Measurements from ENCODE around the gene MPV17L2. TPM values are rescaled to one million over a fixed set of nuclear protein-coding genes. Genes with fewer than 3 reads are reported as not detected.

The MPV17L2 gene
- polyA plus RNA-seq, 4 donors = 6.0 to 25.9 (median 17.2) TPM

GRCh38 chr19:18165794-18166544 lies 27.0 kb upstream of the MPV17L2 start:
- Histone ChIP-seq H3K9me3 (ENCODE audit: control insufficient read depth in 2 of 2, insufficient read depth in 1 of 2, low read depth in 1 of 2, low read length in 1 of 2) (peaks cover 0 to 2% of the 10 kb centered on the region in 2 donors), H3K4me1 (ENCODE audit: control insufficient read depth in 3 of 3, insufficient read depth in 2 of 3, low read depth in 1 of 3, low read length in 2 of 3) (peaks cover 0 to 6% (median 3%) of the 10 kb centered on the region in 3 donors), H3K4me3 (ENCODE audit: low read depth in 1 of 3, low read length in 3 of 3) (no peak overlapping the region), H3K27ac (ENCODE audit: low read depth in 1 of 3, low read length in 2 of 3) (peak overlapping the region in 1 of 3 donors; percentile 30), H3K27me3 (ENCODE audit: control insufficient read depth in 3 of 3, insufficient read depth in 3 of 3, low read length in 3 of 3) (no peaks in the 10 kb centered on the region), H3K36me3 (ENCODE audit: control insufficient read depth in 3 of 3, insufficient read depth in 2 of 3, low read depth in 1 of 3, low read length in 3 of 3) (peaks cover 10 to 95% (median 12%) of the 10 kb centered on the region in 3 donors)
- FAIRE-seq = no peak
- DNase-seq = peak in 1 of 2 donors; percentile 67
- WGBS, 3 donors = 83 to 90% (median 84%) methylated on average over 15 of the region's 15 CpGs

- FAIRE-seq (no peak), DNase-seq (no peak)
- 92 to 96% (median 95%) methylated on average over 21 of the region's 21 CpGs for WGBS, 3 donors
- peaks cover 0 to 2% of the 10 kb centered on the region in 2 donors for H3K9me3 ChIP-seq (ENCODE audit: control insufficient read depth in 2 of 2, insufficient read depth in 1 of 2, low read depth in 1 of 2, low read length in 1 of 2)
- H3K4me3 ChIP-seq (ENCODE audit: low read depth in 1 of 3, low read length in 3 of 3) = no peak overlapping the region
- peaks cover 9 to 99% (median 12%) of the 10 kb centered on the region in 3 donors for H3K36me3 ChIP-seq (ENCODE audit: control insufficient read depth in 3 of 3, insufficient read depth in 2 of 3, low read depth in 1 of 3, low read length in 3 of 3)
- no peaks in the 10 kb centered on the region for H3K27me3 ChIP-seq (ENCODE audit: control insufficient read depth in 3 of 3, insufficient read depth in 3 of 3, low read length in 3 of 3)
- H3K27ac ChIP-seq (ENCODE audit: low read depth in 1 of 3, low read length in 2 of 3) = no peak overlapping the region
- H3K4me1 ChIP-seq (ENCODE audit: control insufficient read depth in 3 of 3, insufficient read depth in 2 of 3, low read depth in 1 of 3, low read length in 2 of 3) = peaks cover 0 to 3% (median 0%) of the 10 kb centered on the region in 3 donors
Measured at GRCh38 chr19:18167011-18167410, 26.0 kb upstream of the MPV17L2 start.

GRCh38 chr19:18167975-18168645 lies 24.9 kb upstream of the MPV17L2 start:
- Histone ChIP-seq H3K4me3 (ENCODE audit: low read depth in 1 of 3, low read length in 3 of 3) (no peak overlapping the region), H3K27me3 (ENCODE audit: control insufficient read depth in 3 of 3, insufficient read depth in 3 of 3, low read length in 3 of 3) (no peaks in the 10 kb centered on the region), H3K27ac (ENCODE audit: low read depth in 1 of 3, low read length in 2 of 3) (no peak overlapping the region), H3K4me1 (ENCODE audit: control insufficient read depth in 3 of 3, insufficient read depth in 2 of 3, low read depth in 1 of 3, low read length in 2 of 3) (peaks cover 0 to 14% (median 0%) of the 10 kb centered on the region in 3 donors), H3K36me3 (ENCODE audit: control insufficient read depth in 3 of 3, insufficient read depth in 2 of 3, low read depth in 1 of 3, low read length in 3 of 3) (peaks cover 5 to 99% (median 8%) of the 10 kb centered on the region in 3 donors), H3K9me3 (ENCODE audit: control insufficient read depth in 2 of 2, insufficient read depth in 1 of 2, low read depth in 1 of 2, low read length in 1 of 2) (peaks cover 0 to 2% of the 10 kb centered on the region in 2 donors)
- FAIRE-seq (no peak), DNase-seq (peak in 1 of 2 donors; percentile 57)
- WGBS, 3 donors = 55 to 65% (median 60%) methylated on average over 14 of the region's 14 CpGs

- WGBS, 3 donors = 93 to 94% (median 94%) methylated on average over 44 to 66 of the region's 66 CpGs
- peaks cover 5 to 93% (median 8%) of the 10 kb centered on the region in 3 donors for H3K36me3 ChIP-seq (ENCODE audit: control insufficient read depth in 3 of 3, insufficient read depth in 2 of 3, low read depth in 1 of 3, low read length in 3 of 3)
- no peak overlapping the region for H3K27ac ChIP-seq (ENCODE audit: low read depth in 1 of 3, low read length in 2 of 3)
- H3K9me3 ChIP-seq (ENCODE audit: control insufficient read depth in 2 of 2, insufficient read depth in 1 of 2, low read depth in 1 of 2, low read length in 1 of 2) = peaks cover 0 to 2% of the 10 kb centered on the region in 2 donors
- peaks cover 0 to 18% (median 0%) of the 10 kb centered on the region in 3 donors for H3K4me1 ChIP-seq (ENCODE audit: control insufficient read depth in 3 of 3, insufficient read depth in 2 of 3, low read depth in 1 of 3, low read length in 2 of 3)
- DNase-seq (no peak), FAIRE-seq (no peak)
- H3K27me3 ChIP-seq (ENCODE audit: control insufficient read depth in 3 of 3, insufficient read depth in 3 of 3, low read length in 3 of 3) = no peaks in the 10 kb centered on the region
- no peak overlapping the region for H3K4me3 ChIP-seq (ENCODE audit: low read depth in 1 of 3, low read length in 3 of 3)
Measured at GRCh38 chr19:18168673-18169381, 24.2 kb upstream of the MPV17L2 start.

GRCh38 chr19:18170714-18171255 lies 22.2 kb upstream of the MPV17L2 start:
- peaks cover 3 to 83% (median 4%) of the 10 kb centered on the region in 3 donors for H3K36me3 ChIP-seq (ENCODE audit: control insufficient read depth in 3 of 3, insufficient read depth in 2 of 3, low read depth in 1 of 3, low read length in 3 of 3)
- H3K4me1 ChIP-seq (ENCODE audit: control insufficient read depth in 3 of 3, insufficient read depth in 2 of 3, low read depth in 1 of 3, low read length in 2 of 3) = peaks cover 0 to 28% (median 0%) of the 10 kb centered on the region in 3 donors
- peaks cover 0 to 2% of the 10 kb centered on the region in 2 donors for H3K9me3 ChIP-seq (ENCODE audit: control insufficient read depth in 2 of 2, insufficient read depth in 1 of 2, low read depth in 1 of 2, low read length in 1 of 2)
- H3K27ac ChIP-seq (ENCODE audit: low read depth in 1 of 3, low read length in 2 of 3) = peak overlapping the region in 1 of 3 donors; percentile 55
- DNase-seq = no peak
- no peak overlapping the region for H3K4me3 ChIP-seq (ENCODE audit: low read depth in 1 of 3, low read length in 3 of 3)
- WGBS, 3 donors = 48 to 54% (median 48%) methylated on average over 16 of the region's 16 CpGs
- no peaks in the 10 kb centered on the region for H3K27me3 ChIP-seq (ENCODE audit: control insufficient read depth in 3 of 3, insufficient read depth in 3 of 3, low read length in 3 of 3)
- no peak for FAIRE-seq

- Histone ChIP-seq H3K27ac (ENCODE audit: low read depth in 1 of 3, low read length in 2 of 3) (peak overlapping the region in 2 of 3 donors; percentile 18 to 91), H3K4me3 (ENCODE audit: low read depth in 1 of 3, low read length in 3 of 3) (no peak overlapping the region), H3K4me1 (ENCODE audit: control insufficient read depth in 3 of 3, insufficient read depth in 2 of 3, low read depth in 1 of 3, low read length in 2 of 3) (peaks cover 0 to 31% (median 0%) of the 10 kb centered on the region in 3 donors), H3K36me3 (ENCODE audit: control insufficient read depth in 3 of 3, insufficient read depth in 2 of 3, low read depth in 1 of 3, low read length in 3 of 3) (peaks cover 3 to 81% (median 4%) of the 10 kb centered on the region in 3 donors), H3K9me3 (ENCODE audit: control insufficient read depth in 2 of 2, insufficient read depth in 1 of 2, low read depth in 1 of 2, low read length in 1 of 2) (peaks cover 0 to 2% of the 10 kb centered on the region in 2 donors), H3K27me3 (ENCODE audit: control insufficient read depth in 3 of 3, insufficient read depth in 3 of 3, low read length in 3 of 3) (no peaks in the 10 kb centered on the region)
- WGBS, 3 donors = 75 to 85% (median 81%) methylated on average over 4 to 8 of the region's 8 CpGs
- peak in 1 of 2 donors; percentile 35 for DNase-seq
- no peak for FAIRE-seq
Measured at GRCh38 chr19:18171605-18172327, 21.3 kb upstream of the MPV17L2 start.

- 81 to 88% (median 83%) methylated on average over 7 of the region's 7 CpGs for WGBS, 3 donors
- Histone ChIP-seq H3K27ac (ENCODE audit: low read depth in 1 of 3, low read length in 2 of 3) (peak overlapping the region in 2 of 3 donors; percentile 18 to 91), H3K4me1 (ENCODE audit: control insufficient read depth in 3 of 3, insufficient read depth in 2 of 3, low read depth in 1 of 3, low read length in 2 of 3) (peaks cover 0 to 31% (median 0%) of the 10 kb centered on the region in 3 donors), H3K27me3 (ENCODE audit: control insufficient read depth in 3 of 3, insufficient read depth in 3 of 3, low read length in 3 of 3) (no peaks in the 10 kb centered on the region), H3K36me3 (ENCODE audit: control insufficient read depth in 3 of 3, insufficient read depth in 2 of 3, low read depth in 1 of 3, low read length in 3 of 3) (peaks cover 3 to 81% (median 4%) of the 10 kb centered on the region in 3 donors), H3K9me3 (ENCODE audit: control insufficient read depth in 2 of 2, insufficient read depth in 1 of 2, low read depth in 1 of 2, low read length in 1 of 2) (peaks cover 0 to 2% of the 10 kb centered on the region in 2 donors), H3K4me3 (ENCODE audit: low read depth in 1 of 3, low read length in 3 of 3) (no peak overlapping the region)
- no peak for DNase-seq
- FAIRE-seq = no peak
Measured at GRCh38 chr19:18172331-18173053, 20.5 kb upstream of the MPV17L2 start.

All from small intestine (tissue), 7 donors.